GM23338 (cell line): ENCODE data around the gene RBL2.
A peak's percentile ranks its signal among the peaks of the same experiment; 100 is the strongest.

ENCODE experiments used
- CTCF ChIP-seq, 2 experiments: fragments of 200-600 bp in 1 of 2; sonication (generic) in 1 of 2; conservative IDR thresholded peaks; 2 replicates each; pipeline versions ENCODE4 v1.5.1 to v1.6.1; 2016 to 2017; ENCODE audit warnings: antibody characterized with exemption in 2 of 2, low read depth in 2 of 2, mild to moderate bottlenecking in 2 of 2, moderate library complexity in 1 of 2
- EZH2 ChIP-seq: fragments of 200-600 bp; sonication (generic); IDR thresholded peaks from one replicate; pipeline ENCODE4 v1.8.0; 2017; ENCODE audit warnings: antibody characterized with exemption, mild to moderate bottlenecking, low read depth; ENCODE audit not compliant: unreplicated experiment
- POLR2AphosphoS5 ChIP-seq: IDR thresholded peaks from 2 replicates; pipeline ENCODE4 v1.6.1; 2016; ENCODE audit warnings: antibody characterized with exemption, low read depth

GRCh38 chr16:53511403-53512280 is 77.4 kb downstream of the RBL2 start:
- TF ChIP-seq CTCF (conservative IDR thresholded peaks at IDR 0.05; ENCODE audit: low read depth in 2 of 2) (0 out of 4 replicates have a peak, but pooled peaks of 1 of the 2 experiments have one; percentile 13), POLR2AphosphoS5 (no peak), EZH2 (no peak)
